T-helper 1 cell treated with Interleukin-12 subunit alpha and Interleukin-12 subunit beta and Interleukin-4 antibody, amounts not matched to agents 30 ng/mL and 1 ng/mL, for 36 hours (primary cell): ENCODE data around the gene CEP162. TPM values are rescaled to one million over a fixed set of nuclear protein-coding genes. Genes with fewer than 3 reads are reported as not detected.
"Not testable (repeated sequence)": the region's sequence is repeated elsewhere in the genome, so short reads cannot be mapped to it uniquely, and the experiment has no call there.

ENCODE experiments used
- intact Hi-C: fragments of 100-400 bp; cut with micrococcal nuclease; formaldehyde crosslinking; loops from one replicate; pipeline ENCODE4 v1.15.1; 2024
- total RNA-seq: library from RNA; stranded (reverse); gene quantifications from 2 replicates; pipeline ENCODE4 v1.2.3, GENCODE V29; 2022

CEP162 gene
- total RNA-seq, 1 donor from 2014 or later = 9.7 TPM

- intact Hi-C loops = no loop called here
These were observed 138.4 kb downstream of the CEP162 start for GRCh38 chr6:84089081-84089480.

- intact Hi-C loops = no loop called here
These were observed 140.7 kb downstream of the CEP162 start for GRCh38 chr6:84086545-84087429.

- intact Hi-C loops = no loop called here
These were observed 141.4 kb downstream of the CEP162 start for GRCh38 chr6:84086056-84086455.

- intact Hi-C loops = not testable (repeated sequence)
These were observed 142.7 kb downstream of the CEP162 start for GRCh38 chr6:84084705-84085104.

GRCh38 chr6:84082689-84083265, 144.7 kb downstream of the CEP162 start:
- intact Hi-C loops = no loop called here

GRCh38 chr6:84081222-84081621, 146.2 kb downstream of the CEP162 start:
- intact Hi-C loops = no loop called here

GRCh38 chr6:84078335-84078734, 149.1 kb downstream of the CEP162 start:
- intact Hi-C loops = no loop called here

GRCh38 chr6:84077645-84078044, 149.8 kb downstream of the CEP162 start:
- intact Hi-C loops = no loop called here

GRCh38 chr6:84074988-84075781, 152.3 kb downstream of the CEP162 start:
- intact Hi-C loops = no loop called here

Other genes with a start within 250 kb of the CEP162 start
- gene MRAP2, start 193.9 kb downstream of the CEP162 start, total RNA-seq = 0.12 TPM in 1 of 2 replicates, not detected in the other